RWPE1 (cell line): Measurements from ENCODE around the gene AMBRA1.

Source experiments
- CTCF ChIA-PET: fragments of 350-600 bp; sonication (Branson Sonifier 250); formaldehyde crosslinking; extraction: SDS; loops from one replicate; lab custom pipeline; 2021; lab: Yijun Ruan, JAX
- POLR2A ChIA-PET: fragments of 400-600 bp; formaldehyde crosslinking; extraction: SDS; loops from one replicate; lab custom pipeline; 2020; ENCODE audit warnings: antibody characterized with exemption; ENCODE audit not compliant: low non-redundant PET; lab: Yijun Ruan, JAX
- DNase-seq: peaks from one replicate; pipeline ENCODE4 v3.0.0; 2012; ENCODE audit warnings: low spot score
- H3K27ac ChIP-seq: fragments of 450-650 bp; 2 replicates; pipeline ENCODE4 v1.5.1; 2017
- TF ChIP-seq, protein P1 (sequence below): fragments of 450-650 bp; conservative IDR thresholded peaks from 2 replicates; pipeline ENCODE4 v1.5.1; 2017; ENCODE audit warnings: low read depth, mild to moderate bottlenecking

Gene AMBRA1

DNA sequence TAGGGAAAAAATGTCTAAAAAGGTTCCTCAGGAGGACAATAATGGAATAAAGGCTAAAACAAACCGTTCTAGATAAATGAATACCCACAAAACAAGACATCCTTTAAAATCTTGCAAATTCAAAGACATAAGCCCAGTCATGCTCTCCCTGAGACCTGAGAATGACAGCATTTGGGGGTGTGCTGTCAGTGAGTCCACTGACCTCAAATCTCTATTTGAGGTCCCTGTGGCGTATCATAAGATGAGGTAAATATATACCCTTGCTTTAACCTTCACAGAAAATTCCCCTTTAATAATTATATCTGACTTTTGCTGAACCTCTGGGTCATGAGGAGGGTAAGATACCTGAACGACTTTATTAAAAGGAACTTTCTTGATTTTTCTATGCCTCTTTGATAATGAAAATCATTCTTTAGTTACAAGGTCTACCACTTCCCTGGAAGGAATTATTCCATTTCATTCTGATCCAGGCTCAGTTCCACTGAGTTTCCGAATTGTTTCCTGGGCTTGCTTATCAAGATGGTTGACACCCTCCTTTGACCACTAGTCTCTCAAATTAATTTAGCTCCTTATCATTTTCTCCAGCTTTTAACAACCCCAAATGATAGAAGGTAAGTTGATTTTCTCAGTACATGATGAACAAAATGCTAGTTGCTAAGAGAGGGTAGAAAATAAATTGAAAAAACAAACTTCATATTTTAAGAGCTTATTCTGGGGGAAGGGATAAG lies 148.5 kb downstream of the AMBRA1 start:
- DNase-seq = no peak

DNA sequence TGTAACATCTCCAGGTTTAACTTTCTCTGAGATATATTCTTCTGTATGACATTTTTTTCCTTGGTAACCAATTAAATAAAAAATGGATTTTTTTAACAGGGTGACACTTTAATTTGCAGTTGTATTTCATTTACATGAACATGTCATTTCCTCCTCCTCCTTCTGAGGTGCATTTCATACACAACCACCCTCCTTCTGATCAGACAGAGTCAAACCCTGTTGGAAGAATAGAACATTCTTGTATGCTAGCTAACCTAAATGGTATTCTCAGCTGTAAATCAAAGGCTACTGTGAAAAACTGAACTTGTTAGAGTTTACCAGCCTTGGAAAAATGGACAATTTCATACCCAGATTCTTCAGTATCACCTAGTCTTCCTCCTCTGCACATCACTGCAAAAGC lies 149.5 kb downstream of the AMBRA1 start:
- no peak for DNase-seq
- ChIA-PET CTCF (no interaction called here), POLR2A (no interaction called here)
- no peak overlapping the region for H3K27ac ChIP-seq
- TF ChIP-seq, protein P1, sequence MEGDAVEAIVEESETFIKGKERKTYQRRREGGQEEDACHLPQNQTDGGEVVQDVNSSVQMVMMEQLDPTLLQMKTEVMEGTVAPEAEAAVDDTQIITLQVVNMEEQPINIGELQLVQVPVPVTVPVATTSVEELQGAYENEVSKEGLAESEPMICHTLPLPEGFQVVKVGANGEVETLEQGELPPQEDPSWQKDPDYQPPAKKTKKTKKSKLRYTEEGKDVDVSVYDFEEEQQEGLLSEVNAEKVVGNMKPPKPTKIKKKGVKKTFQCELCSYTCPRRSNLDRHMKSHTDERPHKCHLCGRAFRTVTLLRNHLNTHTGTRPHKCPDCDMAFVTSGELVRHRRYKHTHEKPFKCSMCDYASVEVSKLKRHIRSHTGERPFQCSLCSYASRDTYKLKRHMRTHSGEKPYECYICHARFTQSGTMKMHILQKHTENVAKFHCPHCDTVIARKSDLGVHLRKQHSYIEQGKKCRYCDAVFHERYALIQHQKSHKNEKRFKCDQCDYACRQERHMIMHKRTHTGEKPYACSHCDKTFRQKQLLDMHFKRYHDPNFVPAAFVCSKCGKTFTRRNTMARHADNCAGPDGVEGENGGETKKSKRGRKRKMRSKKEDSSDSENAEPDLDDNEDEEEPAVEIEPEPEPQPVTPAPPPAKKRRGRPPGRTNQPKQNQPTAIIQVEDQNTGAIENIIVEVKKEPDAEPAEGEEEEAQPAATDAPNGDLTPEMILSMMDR = no peak

More for the DNA sequence above, 148.5 kb downstream of the AMBRA1 start:
- TF ChIP-seq, protein P1 = no peak
- POLR2A ChIA-PET = no interaction called here
- CTCF ChIA-PET = no interaction called here
- H3K27ac ChIP-seq = no peak overlapping the region

DNA sequence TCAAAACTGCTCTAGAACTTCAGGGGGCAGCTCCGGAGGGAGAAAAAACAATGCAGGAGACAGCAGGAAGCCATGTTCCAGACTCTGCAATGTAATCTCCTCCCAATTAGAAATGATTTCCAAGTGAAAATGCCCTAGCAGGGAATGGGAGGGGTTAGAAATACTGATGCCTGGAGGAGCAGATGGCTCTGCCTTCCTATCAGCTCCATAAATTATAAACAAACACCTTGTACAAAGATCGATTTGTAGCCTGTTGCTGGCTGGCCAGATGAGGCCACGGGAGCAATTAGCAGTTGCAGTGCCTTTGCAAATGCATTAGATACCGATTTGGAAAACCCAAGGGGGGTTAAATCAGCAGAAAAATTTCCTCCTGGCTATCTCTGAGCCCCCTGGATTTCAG lies 155.6 kb downstream of the AMBRA1 start:
- ChIA-PET CTCF (no interaction called here), POLR2A (no interaction called here)
- TF ChIP-seq, protein P1 = no peak

DNA sequence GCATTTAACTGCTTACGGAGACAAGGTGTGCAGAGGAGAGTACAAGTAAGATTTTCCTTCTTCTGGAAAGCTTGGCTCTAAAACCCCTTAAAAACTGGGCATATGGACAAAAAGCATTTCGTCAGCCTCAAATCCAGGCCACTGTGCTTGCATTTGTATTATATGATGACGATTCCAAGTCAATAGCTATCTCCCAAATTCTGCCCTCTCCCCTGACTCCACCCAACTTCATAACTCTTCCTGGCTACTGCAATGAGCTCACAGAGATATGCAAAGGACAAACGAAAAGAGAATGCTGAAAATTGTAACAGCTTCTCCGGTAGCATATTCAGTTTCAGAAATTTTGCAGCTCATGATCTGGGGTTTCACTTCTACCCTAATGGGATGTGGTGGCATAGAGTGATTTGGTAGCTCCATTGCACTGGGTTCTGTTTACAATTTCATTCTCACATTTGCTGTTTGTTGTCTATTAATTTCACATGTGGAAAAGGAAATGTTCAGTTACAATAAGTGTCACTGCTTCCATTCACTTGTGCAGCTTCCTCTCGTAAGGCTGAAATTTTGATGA lies 156.6 kb downstream of the AMBRA1 start:
- DNase-seq = no peak
- H3K27ac ChIP-seq = no peak overlapping the region
- POLR2A ChIA-PET = no interaction called here
- CTCF ChIA-PET = interaction anchor here (0.6 kb wide), 1 partner anchor 18 kb away, joined by 5 read pairs; no protein-coding TSS in a partner anchor
- TF ChIP-seq, protein P1 = no peak

More for the DNA sequence above, 155.6 kb downstream of the AMBRA1 start:
- no peak overlapping the region for H3K27ac ChIP-seq
- DNase-seq = no peak

DNA sequence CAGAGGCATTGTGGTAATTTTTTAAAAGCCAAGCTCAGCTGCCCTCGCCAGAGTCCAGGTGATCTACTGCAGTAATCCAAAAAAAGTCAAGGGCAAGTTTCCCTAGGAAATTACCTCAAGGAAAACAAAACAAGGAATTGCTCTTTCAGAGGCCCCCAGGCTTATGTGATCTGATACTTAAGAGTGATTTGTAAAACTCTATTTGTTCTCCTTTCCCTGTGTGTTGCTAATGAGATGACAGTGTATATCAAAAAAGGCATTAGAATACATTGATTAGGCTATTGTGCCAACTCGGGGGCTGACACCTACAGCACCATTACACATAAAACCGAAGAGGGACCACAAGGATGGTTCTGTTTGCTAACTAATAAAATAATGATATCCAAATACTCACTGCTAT lies 157.7 kb downstream of the AMBRA1 start:
- H3K27ac ChIP-seq = no peak overlapping the region
- ChIA-PET POLR2A (no interaction called here), CTCF (no interaction called here)
- DNase-seq = no peak
- TF ChIP-seq, protein P1 = no peak

DNA sequence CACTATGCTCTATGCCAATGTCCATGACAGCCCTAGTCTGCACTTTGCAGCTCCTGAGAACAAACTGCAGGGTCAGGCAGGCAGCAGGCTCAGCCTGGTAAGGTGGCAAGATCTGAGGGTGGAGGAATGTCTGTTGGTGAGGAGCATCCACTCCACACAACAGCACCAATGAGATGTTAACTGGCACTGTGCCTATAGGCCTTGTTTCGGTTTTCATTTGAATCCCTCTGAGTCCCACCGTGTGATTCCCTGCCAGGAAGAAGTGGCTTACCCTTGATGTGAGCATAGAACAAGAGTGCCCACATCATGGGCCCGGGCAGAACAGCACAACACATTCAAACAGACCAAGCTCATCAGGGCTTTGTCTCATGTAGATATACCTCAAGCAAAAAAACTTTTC lies 158.1 kb downstream of the AMBRA1 start:
- no peak for DNase-seq
- H3K27ac ChIP-seq = no peak overlapping the region
- TF ChIP-seq, protein P1 = no peak
- ChIA-PET CTCF (interaction anchor here (1.0 kb wide), 1 partner anchor 11 kb away, joined by 3 read pairs; no protein-coding TSS in a partner anchor), POLR2A (no interaction called here)
